GM19099 (cell line): ENCODE measurements around the gene IFNA13.

Experiments used
- POLR2A ChIP-seq: IDR thresholded peaks from 3 replicates; pipeline ENCODE4 v1.6.1; 2011; ENCODE audit warnings: low read depth; ENCODE audit not compliant: insufficient read length; ENCODE audit errors: extremely low read depth

The IFNA13 gene

GRCh38 chr9:21367957-21368356 is at the start of gene IFNA13:
Gene IFNA13, minus strand, starts transcription at chr9:21368057. Its CDS starts 47 bp downstream, at chr9:21368010.
- no peak for TF ChIP-seq POLR2A

- no peak for TF ChIP-seq POLR2A
Measured at GRCh38 chr9:21415493-21416267, 47.8 kb upstream of the IFNA13 start.

- TF ChIP-seq POLR2A = no peak
Measured at GRCh38 chr9:21414220-21414940, 46.5 kb upstream of the IFNA13 start.

- no peak for TF ChIP-seq POLR2A
Measured at GRCh38 chr9:21413624-21414023, 45.8 kb upstream of the IFNA13 start.

GRCh38 chr9:21413151-21413550 is 45.3 kb upstream of the IFNA13 start:
- no peak for TF ChIP-seq POLR2A

GRCh38 chr9:21412107-21412506 is 44.2 kb upstream of the IFNA13 start:
- no peak for TF ChIP-seq POLR2A

GRCh38 chr9:21408817-21409216 is 41.0 kb upstream of the IFNA13 start, which contains the start of gene IFNA8:
Gene IFNA8, plus strand, starts transcription at chr9:21409117. Its CDS starts 60 bp downstream, at chr9:21409177.
- no peak for TF ChIP-seq POLR2A

GRCh38 chr9:21404146-21404545 is 36.3 kb upstream of the IFNA13 start:
- TF ChIP-seq POLR2A = no peak

- TF ChIP-seq POLR2A = no peak
Measured at GRCh38 chr9:21402386-21403251, 34.8 kb upstream of the IFNA13 start.

GRCh38 chr9:21399956-21400355 is 32.1 kb upstream of the IFNA13 start:
- no peak for TF ChIP-seq POLR2A

GRCh38 chr9:21398955-21399489 is 31.2 kb upstream of the IFNA13 start:
- TF ChIP-seq POLR2A = no peak

GRCh38 chr9:21395778-21396717 is 28.2 kb upstream of the IFNA13 start:
- TF ChIP-seq POLR2A = no peak

GRCh38 chr9:21392270-21392669 is 24.4 kb upstream of the IFNA13 start:
- no peak for TF ChIP-seq POLR2A

GRCh38 chr9:21385131-21385670 is 17.3 kb upstream of the IFNA13 start, which contains the start of gene IFNA2:
Gene IFNA2, minus strand, starts transcription at chr9:21385398. Its CDS starts 69 bp downstream, at chr9:21385329.
- peak; percentile 43 for TF ChIP-seq POLR2A

GRCh38 chr9:21383627-21384026 is 15.8 kb upstream of the IFNA13 start:
- no peak for TF ChIP-seq POLR2A
